ENCODE measurements around the gene AFF1.

AFF1 gene

DNA sequence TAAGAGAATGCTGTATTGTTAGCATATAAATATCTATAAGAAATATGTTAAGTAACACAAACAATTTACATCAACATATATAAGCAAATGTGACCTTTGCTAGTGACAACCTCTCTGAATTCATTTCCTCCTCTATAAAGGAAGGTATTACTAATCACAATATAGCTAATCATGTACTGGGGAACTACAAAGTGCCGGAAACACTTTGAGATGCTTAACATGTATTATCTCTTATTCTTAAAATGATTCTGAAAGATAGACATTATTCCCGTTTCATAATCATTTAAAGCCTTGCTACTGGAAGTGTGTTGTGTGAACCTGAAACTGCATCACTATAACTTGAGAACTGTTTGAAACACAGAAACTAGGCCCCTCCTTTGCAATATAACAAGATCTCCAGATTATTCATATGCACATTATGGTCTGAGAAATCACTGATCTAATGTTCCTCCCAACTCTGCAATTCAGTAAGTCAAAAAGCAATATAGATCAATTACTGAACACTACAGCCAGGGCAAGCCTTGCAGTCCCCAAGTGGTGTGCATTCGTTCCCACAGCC is 231.6 kb downstream of the AFF1 start:
- no peak for TF ChIP-seq NFIC (IDR thresholded peaks at IDR 0.05)
- no peak for TF ChIP-seq REST (IDR thresholded peaks at IDR 0.05; ENCODE audit: low read depth)
- no peak for TF ChIP-seq CEBPB (IDR thresholded peaks at IDR 0.05)
- no peak for TF ChIP-seq TAF1 (IDR thresholded peaks at IDR 0.05; ENCODE audit: low read depth)
- TF ChIP-seq EGR1 (IDR thresholded peaks at IDR 0.05), result no peak
- no peak for TF ChIP-seq TEAD4 (IDR thresholded peaks at IDR 0.05)
- no peak for TF ChIP-seq EP300 (IDR thresholded peaks at IDR 0.05; ENCODE audit: borderline replicate concordance)
- TF ChIP-seq, protein P1, sequence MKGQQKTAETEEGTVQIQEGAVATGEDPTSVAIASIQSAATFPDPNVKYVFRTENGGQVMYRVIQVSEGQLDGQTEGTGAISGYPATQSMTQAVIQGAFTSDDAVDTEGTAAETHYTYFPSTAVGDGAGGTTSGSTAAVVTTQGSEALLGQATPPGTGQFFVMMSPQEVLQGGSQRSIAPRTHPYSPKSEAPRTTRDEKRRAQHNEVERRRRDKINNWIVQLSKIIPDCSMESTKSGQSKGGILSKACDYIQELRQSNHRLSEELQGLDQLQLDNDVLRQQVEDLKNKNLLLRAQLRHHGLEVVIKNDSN (IDR thresholded peaks at IDR 0.05), result no peak
- TF ChIP-seq TCF12 (IDR thresholded peaks at IDR 0.05; ENCODE audit: low read depth), result no peak
- no peak for TF ChIP-seq FOXM1 (IDR thresholded peaks at IDR 0.05; ENCODE audit: borderline replicate concordance, low read depth)
- no peak for TF ChIP-seq CREB1 (IDR thresholded peaks at IDR 0.05; ENCODE audit: low read depth)

DNA sequence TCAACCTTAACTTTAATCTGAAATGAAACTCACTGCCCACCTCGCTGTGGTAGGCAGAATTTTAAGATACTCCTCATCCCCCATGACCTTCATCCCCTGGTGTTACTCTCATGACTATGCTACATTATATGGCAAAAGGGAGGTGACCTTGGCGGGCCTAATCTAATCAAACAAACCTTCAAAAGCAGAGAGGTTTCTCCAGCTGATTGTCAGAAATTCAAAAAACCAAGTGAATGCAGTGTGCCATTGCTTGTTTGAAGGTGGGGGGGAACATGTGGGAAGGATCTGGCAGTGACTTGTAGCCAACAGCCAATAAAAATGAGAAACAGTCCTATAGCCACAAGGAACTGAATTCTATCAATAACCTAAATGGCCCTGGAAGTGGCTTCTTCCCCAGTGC is 237.1 kb downstream of the AFF1 start:
- TF ChIP-seq, protein P1 (IDR thresholded peaks at IDR 0.05), result no peak
- TF ChIP-seq TAF1 (IDR thresholded peaks at IDR 0.05; ENCODE audit: low read depth) (no peak), REST (IDR thresholded peaks at IDR 0.05; ENCODE audit: low read depth) (no peak), NFIC (IDR thresholded peaks at IDR 0.05) (no peak), CREB1 (IDR thresholded peaks at IDR 0.05; ENCODE audit: low read depth) (no peak), YY1 (IDR thresholded peaks at IDR 0.05; ENCODE audit: low read depth) (no peak), FOXM1 (IDR thresholded peaks at IDR 0.05; ENCODE audit: borderline replicate concordance, low read depth) (no peak), EGR1 (IDR thresholded peaks at IDR 0.05) (no peak), TEAD4 (IDR thresholded peaks at IDR 0.05) (no peak), CEBPB (IDR thresholded peaks at IDR 0.05) (no peak), EP300 (IDR thresholded peaks at IDR 0.05; ENCODE audit: borderline replicate concordance) (no peak), RAD21 (IDR thresholded peaks at IDR 0.05; ENCODE audit: low read depth) (no peak), TCF12 (IDR thresholded peaks at IDR 0.05; ENCODE audit: low read depth) (no peak), ZBTB7A (IDR thresholded peaks at IDR 0.05; ENCODE audit: low read depth) (no peak)
- TF ChIP-seq, protein P2, sequence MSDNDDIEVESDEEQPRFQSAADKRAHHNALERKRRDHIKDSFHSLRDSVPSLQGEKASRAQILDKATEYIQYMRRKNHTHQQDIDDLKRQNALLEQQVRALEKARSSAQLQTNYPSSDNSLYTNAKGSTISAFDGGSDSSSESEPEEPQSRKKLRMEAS (IDR thresholded peaks at IDR 0.05), result no peak

DNA sequence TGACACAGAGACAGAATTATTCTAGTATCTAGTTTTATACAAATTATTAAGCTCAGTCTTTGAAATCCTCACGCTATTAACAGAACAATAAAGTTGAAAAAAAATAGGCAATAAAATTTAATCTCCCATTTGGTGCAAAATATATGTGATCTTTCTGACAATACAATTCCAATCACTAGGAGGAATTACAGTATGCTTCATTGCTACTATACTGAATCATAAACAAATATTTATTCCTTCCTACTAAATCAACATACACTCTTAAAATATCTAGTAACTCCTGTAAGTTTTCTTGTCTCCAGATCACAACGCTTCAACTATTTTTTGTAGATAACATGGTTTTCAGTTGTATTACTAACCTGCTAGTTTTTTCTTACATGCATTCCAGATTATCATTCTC is 239.9 kb downstream of the AFF1 start:
- TF ChIP-seq, protein P2 (IDR thresholded peaks at IDR 0.05), result no peak
- TF ChIP-seq TCF12 (IDR thresholded peaks at IDR 0.05; ENCODE audit: low read depth), result no peak
- TF ChIP-seq EP300 (IDR thresholded peaks at IDR 0.05; ENCODE audit: borderline replicate concordance), result no peak
- no peak for TF ChIP-seq RAD21 (IDR thresholded peaks at IDR 0.05; ENCODE audit: low read depth)

DNA sequence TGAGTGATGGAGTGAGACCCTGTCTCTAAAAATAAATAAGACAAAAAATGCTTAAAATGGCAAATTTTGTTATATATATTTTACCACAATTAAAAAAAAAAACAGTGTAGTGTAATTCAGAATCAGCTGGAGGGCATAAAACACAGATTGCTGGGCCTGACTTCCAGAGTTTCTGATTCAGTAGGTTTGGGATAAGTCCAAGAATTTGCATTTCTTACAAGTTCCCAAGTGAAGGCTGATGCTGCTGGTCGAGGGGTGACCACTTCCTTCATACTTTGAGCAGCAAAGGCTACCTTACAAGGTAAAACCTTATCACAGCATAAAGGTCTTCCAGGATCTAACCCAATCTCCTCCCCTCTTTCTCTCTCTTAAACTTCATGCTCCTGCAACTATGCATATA is 244.9 kb downstream of the AFF1 start:
- no peak for TF ChIP-seq NFIC (IDR thresholded peaks at IDR 0.05)
- TF ChIP-seq TCF12 (IDR thresholded peaks at IDR 0.05; ENCODE audit: low read depth), result no peak
- no peak for TF ChIP-seq EGR1 (IDR thresholded peaks at IDR 0.05)
- no peak for TF ChIP-seq ZBTB7A (IDR thresholded peaks at IDR 0.05; ENCODE audit: low read depth)
- TF ChIP-seq, protein P2 (IDR thresholded peaks at IDR 0.05), result no peak
- TF ChIP-seq, protein P1 (IDR thresholded peaks at IDR 0.05), result no peak

DNA sequence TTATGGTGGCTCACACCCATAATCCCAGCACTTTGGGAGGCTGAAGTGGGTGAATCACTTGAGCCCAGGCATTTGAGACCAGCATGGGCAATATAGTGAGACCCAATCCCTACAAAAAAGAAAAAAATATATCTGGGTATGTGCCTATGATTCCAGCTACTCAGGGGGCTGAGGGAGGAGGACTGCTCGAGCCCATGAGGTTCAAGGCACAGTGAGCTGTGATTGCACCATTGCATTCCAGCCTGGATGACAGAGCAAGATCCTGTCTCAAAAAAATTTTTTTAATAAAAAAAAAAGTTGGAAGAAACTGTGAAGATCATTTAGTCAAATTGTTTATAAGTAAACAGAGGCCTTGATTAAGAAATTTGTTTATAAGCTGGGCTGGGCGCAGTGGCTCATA is 246.0 kb downstream of the AFF1 start:
- TF ChIP-seq, protein P2 (IDR thresholded peaks at IDR 0.05), result no peak
- TF ChIP-seq RAD21 (IDR thresholded peaks at IDR 0.05; ENCODE audit: low read depth) (no peak), REST (IDR thresholded peaks at IDR 0.05; ENCODE audit: low read depth) (no peak), TCF12 (IDR thresholded peaks at IDR 0.05; ENCODE audit: low read depth) (no peak), YY1 (IDR thresholded peaks at IDR 0.05; ENCODE audit: low read depth) (no peak), CREB1 (IDR thresholded peaks at IDR 0.05; ENCODE audit: low read depth) (no peak), CEBPB (IDR thresholded peaks at IDR 0.05) (no peak), EP300 (IDR thresholded peaks at IDR 0.05; ENCODE audit: borderline replicate concordance) (no peak), FOXM1 (IDR thresholded peaks at IDR 0.05; ENCODE audit: borderline replicate concordance, low read depth) (no peak), EGR1 (IDR thresholded peaks at IDR 0.05) (no peak)
- TF ChIP-seq, protein P1 (IDR thresholded peaks at IDR 0.05), result no peak
